HepG2 (cell line): Measurements from ENCODE around the gene ABCA2. TPM values are rescaled to one million over a fixed set of nuclear protein-coding genes. Genes with fewer than 3 reads are reported as not detected.

ENCODE experiments used
- ATAC-seq: fragments of 200-7000 bp; cut with Tn5 transposase; 3 replicates; pipeline ENCODE4 v1.9.1; 2020; ENCODE audit warnings: mild to moderate bottlenecking, moderate library complexity
- BruUV-seq: library from RNA; stranded (reverse); fragments of 400-500 nt; replicated peaks from 2 replicates; lab custom pipeline; 2021; lab: Mats Ljungman, UMichigan
- CTCF ChIA-PET: fragments of 300-600 bp; formaldehyde crosslinking; extraction: SDS; loops from one replicate; lab custom pipeline; 2021; ENCODE audit warnings: low total read pairs, inconsistent platforms, low intra/inter-chr PET ratio; lab: Yijun Ruan, JAX
- POLR2A ChIA-PET: fragments of 350-600 bp; sonication (Branson Sonifier 250); formaldehyde crosslinking; loops from one replicate; lab custom pipeline; 2020; ENCODE audit warnings: antibody characterized with exemption, inconsistent platforms; lab: Yijun Ruan, JAX
- DNase-seq: peaks from one replicate; pipeline ENCODE4 v3.0.0-alpha.2; 2015; ENCODE audit warnings: low spot score
- FAIRE-seq: peaks from 3 replicates; lab custom pipeline; 2011; peaks lifted over from hg19 to GRCh38; lab: Jason Lieb, UNC
- H2AFZ ChIP-seq: one replicate; pipeline ENCODE4 v1.6.1; 2011; ENCODE audit warnings: low read length, inconsistent platforms
- H3K27ac ChIP-seq: fragments of 300-600 bp; 3 replicates; pipeline ENCODE4 v1.8.0; 2011; ENCODE audit warnings: mixed run types, mild to moderate bottlenecking, mixed read lengths, low read length, inconsistent platforms; ENCODE audit not compliant: insufficient read depth; ENCODE audit errors: extremely low read length
- H3K27me3 ChIP-seq, 2 experiments: fragments of 200-600 bp in 1 of 2; 2 replicates in 1 of 2; 3 replicates in 1 of 2; pipeline versions ENCODE4 v1.6.0 to v1.8.0; 2011; ENCODE audit warnings: low read length in 2 of 2, mild to moderate bottlenecking in 2 of 2, moderate library complexity in 2 of 2, inconsistent platforms in 1 of 2; ENCODE audit not compliant: insufficient read depth in 2 of 2, control insufficient read depth in 1 of 2
- H3K36me3 ChIP-seq, 2 experiments: fragments of 200-600 bp in 1 of 2; replicated peaks in 1 of 2; 2 replicates in 1 of 2; 3 replicates in 1 of 2; pipeline versions ENCODE4 v1.5.1 to v1.8.0; 2011; ENCODE audit warnings: low read length in 2 of 2, inconsistent platforms in 1 of 2; ENCODE audit not compliant: insufficient read depth in 2 of 2, control insufficient read depth in 1 of 2
- H3K4me1 ChIP-seq: 2 replicates; pipeline ENCODE4 v1.5.1; 2012; ENCODE audit warnings: low read length, inconsistent platforms; ENCODE audit not compliant: insufficient read depth
- H3K4me2 ChIP-seq: 2 replicates; pipeline ENCODE4 v1.6.0; 2011; ENCODE audit warnings: low read depth, low read length, inconsistent platforms
- H3K4me3 ChIP-seq, 3 experiments: fragments of 200-600 bp in 1 of 3; sonication (generic), shearing (Covaris generic) in 1 of 3; replicated peaks in 1 of 3; 2 replicates each; pipeline ENCODE4 v1.5.1; 2011 to 2016; ENCODE audit warnings: low read length in 3 of 3, inconsistent platforms in 2 of 3, low read depth in 2 of 3, mild to moderate bottlenecking in 2 of 3, control low read depth in 1 of 3, mixed read lengths in 1 of 3; ENCODE audit not compliant: insufficient read depth in 1 of 3
- H3K79me2 ChIP-seq: one replicate; pipeline ENCODE4 v1.6.1; 2011; ENCODE audit warnings: low read length, inconsistent platforms; ENCODE audit not compliant: insufficient read depth
- H3K9ac ChIP-seq: 2 replicates; pipeline ENCODE4 v1.6.0; 2011; ENCODE audit warnings: mild to moderate bottlenecking, low read depth, low read length, inconsistent platforms; ENCODE audit not compliant: insufficient read depth
- H3K9me3 ChIP-seq: 2 replicates; pipeline ENCODE4 v1.5.1; 2012; ENCODE audit warnings: mild to moderate bottlenecking, low read length
- H4K20me1 ChIP-seq: 2 replicates; pipeline ENCODE4 v1.6.0; 2011; ENCODE audit warnings: inconsistent platforms, mild to moderate bottlenecking, low read length, moderate library complexity; ENCODE audit not compliant: insufficient read depth
- RXRB ChIP-seq: IDR thresholded peaks from 2 replicates; pipeline ENCODE4 v1.6.1; 2016; ENCODE audit warnings: borderline replicate concordance, missing genetic modification reagents, missing compliant biosample characterization
- ZNF20 ChIP-seq: sonication (generic); formaldehyde crosslinking; IDR thresholded peaks from 2 replicates; pipeline ENCODE4 v1.4.0; 2020; ENCODE audit warnings: mild to moderate bottlenecking, moderate library complexity, missing genetic modification reagents
- ZNF616 ChIP-seq: sonication (generic); formaldehyde crosslinking; IDR thresholded peaks from 2 replicates; pipeline ENCODE4 v1.5.0; 2020; ENCODE audit warnings: low read depth, mild to moderate bottlenecking, missing genetic modification reagents
- ZNF720 ChIP-seq: sonication (generic); formaldehyde crosslinking; IDR thresholded peaks from 2 replicates; pipeline ENCODE4 v1.4.0; 2020; ENCODE audit warnings: missing genetic modification reagents
- WGBS: methylation state at CpG from one replicate; pipeline ENCODE4 v1.1.6; 2017; ENCODE audit warnings: low lambda C conversion rate; 5-methylcytosine and 5-hydroxymethylcytosine counted together
- in situ Hi-C: cut with HindIII; loops from 2 replicates; pipeline ENCODE4 v1.10.0; 2017; ENCODE audit warnings: low pct_unique_long_range_greater_than_20kb; ENCODE audit not compliant: extremely low pct_ligation_motif_present
- intact Hi-C: fragments of 100-400 bp; cut with micrococcal nuclease; formaldehyde crosslinking; loops from one replicate; pipeline ENCODE4 v1.10.0; 2022; ENCODE audit not compliant: unreplicated experiment
- polyA plus RNA-seq, 8 experiments: library from polyadenylated mRNA; depleted of rRNA in 3 of 8; stranded (reverse) in 7 of 8; unstranded in 1 of 8; fragments of >200 nt; fragmentation: Illumina TruSeq in 4 of 8; extraction: Trizol in 4 of 8; gene quantifications; 2 replicates each; pipeline versions ENCODE4 v1.2.1 to v1.2.3, GENCODE V29; 2011 to 2016; ENCODE audit warnings: low read depth in 4 of 8, missing spikeins in 1 of 8, mixed read lengths in 1 of 8; ENCODE audit not compliant: insufficient read depth in 1 of 8
- total RNA-seq, 5 experiments: library from RNA; depleted of rRNA; stranded (reverse); fragments of >200 nt; fragmentation: Illumina TruSeq; extraction: Trizol; gene quantifications; 2 replicates each; pipeline ENCODE4 v1.2.3, GENCODE V29; 2016; ENCODE audit warnings: low read depth in 1 of 5
- TF ChIP-seq, protein P1 (sequence below): sonication (generic); formaldehyde crosslinking; IDR thresholded peaks from 2 replicates; pipeline ENCODE4 v1.5.0; 2020; ENCODE audit warnings: mild to moderate bottlenecking, missing genetic modification reagents, borderline replicate concordance
- TF ChIP-seq, protein P2 (sequence below): sonication (generic); formaldehyde crosslinking; IDR thresholded peaks from 2 replicates; pipeline ENCODE4 v1.4.0; 2020; ENCODE audit warnings: missing genetic modification reagents

The ABCA2 gene
- total and polyA plus RNA-seq, 2 of the 13 experiments (the other 11 are each of a cell fraction or from before 2014, with no cell fraction given): 2.9 to 19.2 TPM

- no TSS peak for BruUV-seq
- ATAC-seq (no peak), FAIRE-seq (no peak), DNase-seq (no peak)
- no peaks in the 10 kb centered on the region for H3K79me2 ChIP-seq
- H3K4me2 ChIP-seq: no peak overlapping the region
- no peak overlapping the region for H2AFZ ChIP-seq
- in situ Hi-C loops (no loop called here), intact Hi-C loops (no loop called here)
- 91% methylated on average over 4 of the region's 36 CpGs for whole genome bisulfite sequencing
- H3K9me3 ChIP-seq: no peaks in the 10 kb centered on the region
- no peak overlapping the region for H3K4me3 ChIP-seq
- H3K9ac ChIP-seq: no peak overlapping the region
- TF ChIP-seq ZNF616 (CRISPR knock-in tag): no peak
- no peak for TF ChIP-seq ZNF20 (CRISPR knock-in tag)
- no peak for TF ChIP-seq RXRB (CRISPR knock-in tag)
- no peak for TF ChIP-seq ZNF720 (CRISPR knock-in tag)
- TF ChIP-seq, protein P1, sequence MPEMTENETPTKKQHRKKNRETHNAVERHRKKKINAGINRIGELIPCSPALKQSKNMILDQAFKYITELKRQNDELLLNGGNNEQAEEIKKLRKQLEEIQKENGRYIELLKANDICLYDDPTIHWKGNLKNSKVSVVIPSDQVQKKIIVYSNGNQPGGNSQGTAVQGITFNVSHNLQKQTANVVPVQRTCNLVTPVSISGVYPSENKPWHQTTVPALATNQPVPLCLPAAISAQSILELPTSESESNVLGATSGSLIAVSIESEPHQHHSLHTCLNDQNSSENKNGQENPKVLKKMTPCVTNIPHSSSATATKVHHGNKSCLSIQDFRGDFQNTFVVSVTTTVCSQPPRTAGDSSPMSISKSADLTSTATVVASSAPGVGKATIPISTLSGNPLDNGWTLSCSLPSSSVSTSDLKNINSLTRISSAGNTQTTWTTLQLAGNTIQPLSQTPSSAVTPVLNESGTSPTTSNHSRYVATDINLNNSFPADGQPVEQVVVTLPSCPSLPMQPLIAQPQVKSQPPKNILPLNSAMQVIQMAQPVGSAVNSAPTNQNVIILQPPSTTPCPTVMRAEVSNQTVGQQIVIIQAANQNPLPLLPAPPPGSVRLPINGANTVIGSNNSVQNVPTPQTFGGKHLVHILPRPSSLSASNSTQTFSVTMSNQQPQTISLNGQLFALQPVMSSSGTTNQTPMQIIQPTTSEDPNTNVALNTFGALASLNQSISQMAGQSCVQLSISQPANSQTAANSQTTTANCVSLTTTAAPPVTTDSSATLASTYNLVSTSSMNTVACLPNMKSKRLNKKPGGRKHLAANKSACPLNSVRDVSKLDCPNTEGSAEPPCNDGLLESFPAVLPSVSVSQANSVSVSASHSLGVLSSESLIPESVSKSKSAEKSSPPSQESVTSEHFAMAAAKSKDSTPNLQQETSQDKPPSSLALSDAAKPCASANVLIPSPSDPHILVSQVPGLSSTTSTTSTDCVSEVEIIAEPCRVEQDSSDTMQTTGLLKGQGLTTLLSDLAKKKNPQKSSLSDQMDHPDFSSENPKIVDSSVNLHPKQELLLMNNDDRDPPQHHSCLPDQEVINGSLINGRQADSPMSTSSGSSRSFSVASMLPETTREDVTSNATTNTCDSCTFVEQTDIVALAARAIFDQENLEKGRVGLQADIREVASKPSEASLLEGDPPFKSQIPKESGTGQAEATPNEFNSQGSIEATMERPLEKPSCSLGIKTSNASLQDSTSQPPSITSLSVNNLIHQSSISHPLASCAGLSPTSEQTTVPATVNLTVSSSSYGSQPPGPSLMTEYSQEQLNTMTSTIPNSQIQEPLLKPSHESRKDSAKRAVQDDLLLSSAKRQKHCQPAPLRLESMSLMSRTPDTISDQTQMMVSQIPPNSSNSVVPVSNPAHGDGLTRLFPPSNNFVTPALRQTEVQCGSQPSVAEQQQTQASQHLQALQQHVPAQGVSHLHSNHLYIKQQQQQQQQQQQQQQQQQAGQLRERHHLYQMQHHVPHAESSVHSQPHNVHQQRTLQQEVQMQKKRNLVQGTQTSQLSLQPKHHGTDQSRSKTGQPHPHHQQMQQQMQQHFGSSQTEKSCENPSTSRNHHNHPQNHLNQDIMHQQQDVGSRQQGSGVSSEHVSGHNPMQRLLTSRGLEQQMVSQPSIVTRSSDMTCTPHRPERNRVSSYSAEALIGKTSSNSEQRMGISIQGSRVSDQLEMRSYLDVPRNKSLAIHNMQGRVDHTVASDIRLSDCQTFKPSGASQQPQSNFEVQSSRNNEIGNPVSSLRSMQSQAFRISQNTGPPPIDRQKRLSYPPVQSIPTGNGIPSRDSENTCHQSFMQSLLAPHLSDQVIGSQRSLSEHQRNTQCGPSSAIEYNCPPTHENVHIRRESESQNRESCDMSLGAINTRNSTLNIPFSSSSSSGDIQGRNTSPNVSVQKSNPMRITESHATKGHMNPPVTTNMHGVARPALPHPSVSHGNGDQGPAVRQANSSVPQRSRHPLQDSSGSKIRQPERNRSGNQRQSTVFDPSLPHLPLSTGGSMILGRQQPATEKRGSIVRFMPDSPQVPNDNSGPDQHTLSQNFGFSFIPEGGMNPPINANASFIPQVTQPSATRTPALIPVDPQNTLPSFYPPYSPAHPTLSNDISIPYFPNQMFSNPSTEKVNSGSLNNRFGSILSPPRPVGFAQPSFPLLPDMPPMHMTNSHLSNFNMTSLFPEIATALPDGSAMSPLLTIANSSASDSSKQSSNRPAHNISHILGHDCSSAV (CRISPR knock-in tag): no peak
- TF ChIP-seq, protein P2, sequence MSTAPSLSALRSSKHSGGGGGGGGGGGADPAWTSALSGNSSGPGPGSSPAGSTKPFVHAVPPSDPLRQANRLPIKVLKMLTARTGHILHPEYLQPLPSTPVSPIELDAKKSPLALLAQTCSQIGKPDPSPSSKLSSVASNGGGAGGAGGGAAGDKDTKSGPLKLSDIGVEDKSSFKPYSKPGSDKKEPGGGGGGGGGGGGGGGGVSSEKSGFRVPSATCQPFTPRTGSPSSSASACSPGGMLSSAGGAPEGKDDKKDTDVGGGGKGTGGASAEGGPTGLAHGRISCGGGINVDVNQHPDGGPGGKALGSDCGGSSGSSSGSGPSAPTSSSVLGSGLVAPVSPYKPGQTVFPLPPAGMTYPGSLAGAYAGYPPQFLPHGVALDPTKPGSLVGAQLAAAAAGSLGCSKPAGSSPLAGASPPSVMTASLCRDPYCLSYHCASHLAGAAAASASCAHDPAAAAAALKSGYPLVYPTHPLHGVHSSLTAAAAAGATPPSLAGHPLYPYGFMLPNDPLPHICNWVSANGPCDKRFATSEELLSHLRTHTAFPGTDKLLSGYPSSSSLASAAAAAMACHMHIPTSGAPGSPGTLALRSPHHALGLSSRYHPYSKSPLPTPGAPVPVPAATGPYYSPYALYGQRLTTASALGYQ (CRISPR knock-in tag): no peak
- H4K20me1 ChIP-seq: no peaks in the 10 kb centered on the region
- peaks cover 1 to 2% of the 10 kb centered on the region in 2 experiments; a peak in 1 of 5 replicates for H3K36me3 ChIP-seq
- H3K27me3 ChIP-seq: no peaks in the 10 kb centered on the region
- no peak overlapping the region for H3K27ac ChIP-seq
- CTCF ChIA-PET: no interaction called here
- no peaks in the 10 kb centered on the region for H3K4me1 ChIP-seq
- POLR2A ChIA-PET: no interaction called here
Observed at GRCh38 chr9:137014776-137015539, 13.1 kb downstream of the ABCA2 start.
